NCI-H2227 (cell line): ENCODE results near the gene MET.

ENCODE experiments used
- DNase-seq: peaks from one replicate; lab custom pipeline; 2025; ENCODE audit not compliant: unreplicated experiment; lab: John Stamatoyannopoulos, UW

The MET gene

DNA sequence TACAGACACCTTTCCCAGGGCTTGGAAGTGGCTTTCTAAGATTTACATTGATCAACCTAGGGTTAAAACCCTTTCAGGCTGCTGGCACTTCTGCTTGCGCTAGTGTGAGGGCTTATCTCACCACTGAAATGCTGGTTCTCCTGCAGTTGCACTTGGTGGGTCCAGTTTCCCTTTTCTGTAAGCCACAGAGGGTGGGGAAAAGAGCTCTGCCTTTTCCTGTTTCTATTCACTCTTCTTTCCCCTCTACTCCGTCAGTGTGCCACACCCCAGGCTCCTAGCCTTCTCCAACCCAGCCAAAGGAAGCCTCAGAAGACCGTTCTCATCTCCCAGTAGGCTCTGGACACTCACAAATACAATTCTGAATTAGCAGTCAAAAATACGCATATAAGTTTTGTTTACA lies 171.4 kb downstream of the MET start:
- no peak for DNase-seq
